NCI-H2196 treated with DMSO at 0.1 percent for 48 hours (cell line): Measurements from ENCODE around the gene HERPUD2.
"Not testable (repeated sequence)": the region's sequence is repeated elsewhere in the genome, so short reads cannot be mapped to it uniquely, and the experiment has no call there.

ENCODE experiments used
- DNase-seq: peaks from one replicate; lab custom pipeline; 2025; ENCODE audit not compliant: unreplicated experiment; lab: John Stamatoyannopoulos, UW

Gene HERPUD2

GRCh38 chr7:35617041-35617440, 77.9 kb downstream of the HERPUD2 start:
- DNase-seq, result no peak

GRCh38 chr7:35613150-35613549, 81.8 kb downstream of the HERPUD2 start:
- DNase-seq, result no peak

GRCh38 chr7:35605760-35606159, 89.2 kb downstream of the HERPUD2 start:
- DNase-seq, result no peak

GRCh38 chr7:35604595-35604994, 90.3 kb downstream of the HERPUD2 start:
- DNase-seq, result no peak

- no peak for DNase-seq
Measured at GRCh38 chr7:35599645-35600044, 95.3 kb downstream of the HERPUD2 start.

- no peak for DNase-seq
Measured at GRCh38 chr7:35599061-35599460, 95.9 kb downstream of the HERPUD2 start.

GRCh38 chr7:35596061-35596460, 98.9 kb downstream of the HERPUD2 start:
- no peak for DNase-seq

- DNase-seq, result no peak
Measured at GRCh38 chr7:35593899-35594298, 101.0 kb downstream of the HERPUD2 start.

GRCh38 chr7:35588647-35589046, 106.3 kb downstream of the HERPUD2 start:
- DNase-seq, result no peak

GRCh38 chr7:35584990-35585389, 109.9 kb downstream of the HERPUD2 start:
- no peak for DNase-seq

- DNase-seq, result not testable (repeated sequence)
Measured at GRCh38 chr7:35584533-35584932, 110.4 kb downstream of the HERPUD2 start.
